GM19193 (cell line): Measurements from ENCODE around the gene SYT1.

ENCODE experiments used
- POLR2A ChIP-seq: IDR thresholded peaks from 4 replicates; pipeline ENCODE4 v1.6.1; 2011; ENCODE audit not compliant: insufficient read depth, insufficient read length; ENCODE audit errors: extremely low read depth

Gene SYT1

DNA sequence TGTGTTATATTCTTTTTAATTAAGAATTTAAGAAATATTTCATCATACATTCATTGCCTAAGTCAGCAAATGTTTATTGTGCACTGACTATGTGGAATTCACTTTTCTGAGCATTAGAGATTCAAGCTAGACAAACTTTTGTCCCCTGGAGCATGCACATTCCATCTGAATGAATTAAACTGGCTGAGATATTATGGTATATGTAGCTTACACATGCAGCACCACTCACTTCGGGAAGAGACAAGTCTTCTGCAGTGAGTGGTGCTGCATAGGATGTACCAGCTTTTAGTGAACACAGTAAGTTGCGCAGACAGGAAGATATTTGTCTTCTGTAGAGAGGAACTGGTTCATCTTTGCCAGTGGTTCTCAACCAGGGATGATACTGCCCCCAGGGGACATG, 318.4 kb downstream of the SYT1 start:
- TF ChIP-seq POLR2A = no peak

DNA sequence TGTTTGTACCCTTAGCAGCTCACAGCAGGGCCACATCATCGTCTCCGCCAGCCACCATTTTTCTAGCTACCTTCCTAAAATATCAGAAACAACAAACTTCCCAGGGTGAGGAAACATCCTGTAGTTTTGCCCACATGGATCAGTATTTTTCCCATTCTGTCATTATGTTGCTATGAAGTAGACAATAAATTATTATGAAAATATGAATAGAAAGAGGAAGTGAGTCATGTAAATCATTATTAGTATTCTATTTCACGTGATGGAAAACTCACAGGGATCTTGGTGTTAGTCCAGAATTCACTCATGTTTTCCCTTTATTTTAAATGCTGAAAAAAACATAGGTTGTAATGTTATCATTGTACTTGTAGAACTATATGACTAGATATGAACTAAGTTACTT, 319.4 kb downstream of the SYT1 start:
- TF ChIP-seq POLR2A = no peak

DNA sequence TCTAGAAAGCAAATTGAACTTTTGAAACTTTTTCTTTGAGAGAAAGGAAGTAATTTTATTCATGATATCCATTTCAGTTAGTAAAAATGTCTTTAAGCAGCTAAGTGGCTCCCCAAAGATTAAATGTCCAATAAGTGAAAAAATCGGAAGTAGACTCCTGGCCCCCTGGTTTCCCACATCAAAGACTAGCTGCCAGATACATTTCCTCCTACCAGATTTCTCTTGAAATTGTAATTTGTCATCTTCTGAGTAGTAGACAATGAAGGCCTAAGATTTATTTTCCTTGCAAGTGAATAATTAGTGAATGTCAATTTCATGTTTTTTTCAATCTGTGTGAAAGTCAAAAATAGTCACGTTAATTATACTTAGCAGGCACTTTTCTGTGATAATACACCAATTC, 321.9 kb downstream of the SYT1 start:
- TF ChIP-seq POLR2A = no peak

DNA sequence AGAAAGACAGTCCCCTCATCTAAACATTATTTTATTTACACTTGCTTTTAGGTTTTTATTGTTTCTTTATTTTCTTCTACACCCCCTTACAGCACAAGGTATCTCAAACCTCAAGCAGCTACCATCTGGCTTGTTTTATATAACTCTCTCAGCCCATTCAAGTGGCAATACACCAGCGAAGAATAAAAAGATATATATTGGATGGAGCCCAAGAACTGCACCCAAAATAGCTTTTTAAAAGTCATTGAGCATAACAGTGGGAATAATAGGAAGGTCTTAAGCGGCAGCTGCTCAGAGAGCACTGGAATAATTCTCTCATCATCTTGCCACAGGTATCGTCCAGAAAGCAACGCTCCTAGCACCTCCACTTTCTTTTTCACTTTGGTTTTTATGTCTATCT, 322.5 kb downstream of the SYT1 start:
- TF ChIP-seq POLR2A = no peak

DNA sequence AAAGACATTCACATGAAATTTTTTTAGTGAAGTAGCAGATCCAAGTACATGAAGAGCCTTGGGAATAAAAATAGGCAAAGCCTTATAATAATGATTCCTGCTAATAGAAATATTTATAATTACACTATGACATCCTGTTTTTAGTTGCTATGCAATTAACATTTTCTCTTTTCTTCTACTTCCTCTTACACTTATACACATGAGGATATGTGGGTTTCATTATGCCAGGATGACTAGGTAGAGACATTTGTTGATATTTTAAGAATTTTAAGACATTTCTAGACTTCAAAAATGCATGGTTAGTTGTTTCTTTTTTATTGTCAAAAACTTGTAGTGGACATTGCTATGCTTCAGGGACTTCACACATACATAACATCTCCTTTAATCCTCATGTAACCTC, 326.8 kb downstream of the SYT1 start:
- TF ChIP-seq POLR2A = no peak

DNA sequence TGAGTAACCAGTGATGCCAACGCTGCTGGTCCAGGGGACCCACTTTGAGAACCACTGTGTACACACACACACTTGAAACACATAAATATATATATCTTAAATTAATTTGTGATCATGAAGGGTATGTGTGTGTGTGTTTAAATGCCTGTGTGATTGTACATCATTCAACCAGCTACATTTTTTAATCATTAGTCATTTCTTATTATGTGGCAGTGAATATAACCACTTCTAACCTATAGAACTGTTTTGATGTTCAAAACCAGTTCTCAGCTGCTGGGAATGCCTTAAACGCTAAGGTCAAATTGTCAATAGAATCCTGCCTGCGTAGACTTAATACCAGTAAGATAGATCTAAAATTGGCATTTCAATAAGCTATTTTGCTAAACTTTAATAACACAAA, 330.0 kb downstream of the SYT1 start:
- TF ChIP-seq POLR2A = no peak

DNA sequence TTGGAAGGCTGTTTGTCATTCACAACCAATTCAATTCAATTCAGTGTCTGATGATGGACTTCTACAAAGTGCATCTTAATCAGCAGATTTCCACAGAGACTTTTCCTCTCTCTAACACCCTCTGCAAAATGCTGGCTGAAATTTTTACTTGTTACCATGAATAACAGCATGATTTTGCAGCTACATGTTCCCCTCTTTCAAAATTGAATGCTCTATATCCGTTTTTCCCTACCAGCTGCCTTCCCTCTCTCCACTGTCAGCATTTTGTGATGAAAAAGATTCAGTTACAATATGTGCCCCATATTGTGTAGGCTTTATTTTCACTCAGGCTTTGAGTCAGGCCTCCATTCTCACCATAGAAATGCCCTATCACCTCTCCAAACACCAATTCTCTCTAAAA, 334.6 kb downstream of the SYT1 start:
- TF ChIP-seq POLR2A = no peak

DNA sequence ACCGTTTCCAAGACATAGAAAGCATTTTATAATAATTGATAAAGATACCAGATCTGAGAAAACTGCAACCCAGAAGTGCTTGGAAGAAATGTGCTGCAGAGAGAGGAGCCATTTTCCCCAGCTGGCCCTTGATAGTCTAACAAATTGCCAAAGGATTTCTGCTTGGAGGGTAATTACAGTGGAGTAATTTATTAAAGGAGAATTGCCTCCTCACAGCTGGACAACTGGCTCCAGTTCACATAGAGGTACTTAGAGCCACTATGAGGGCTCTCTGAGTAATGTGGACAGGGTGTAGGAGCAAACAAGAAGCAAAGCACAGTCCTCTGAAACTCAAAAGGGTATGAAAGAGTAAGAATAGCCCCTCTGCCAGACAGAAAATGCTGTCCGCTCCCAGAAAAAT, 335.6 kb downstream of the SYT1 start:
- TF ChIP-seq POLR2A = no peak

DNA sequence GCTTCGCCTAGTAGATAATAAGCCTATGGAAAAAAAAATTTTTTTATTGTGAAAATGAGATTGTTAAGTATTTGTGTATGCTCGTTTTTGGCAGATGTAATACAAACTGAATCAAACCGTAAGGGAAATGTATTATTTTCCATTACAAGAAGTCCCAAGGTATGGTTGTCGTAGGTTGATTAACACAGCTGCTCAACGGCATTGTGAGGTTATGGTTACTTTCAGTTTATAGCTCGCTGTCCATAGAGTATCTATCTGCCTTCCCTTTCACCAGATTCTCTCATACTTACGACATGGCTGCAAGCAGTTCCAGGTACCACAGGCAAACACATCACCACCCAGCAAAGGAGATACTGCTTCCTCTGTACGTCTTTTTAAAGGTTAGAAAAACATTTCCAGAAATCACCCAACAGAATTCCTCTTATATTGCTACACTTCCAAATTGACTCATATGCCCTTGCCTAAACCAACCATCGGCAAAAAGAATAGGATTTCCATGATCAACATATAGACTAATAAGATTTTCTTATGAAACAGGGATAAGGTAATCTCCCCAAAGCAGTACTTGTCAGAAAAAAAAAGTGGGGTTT, 338.6 kb downstream of the SYT1 start:
- TF ChIP-seq POLR2A = no peak

DNA sequence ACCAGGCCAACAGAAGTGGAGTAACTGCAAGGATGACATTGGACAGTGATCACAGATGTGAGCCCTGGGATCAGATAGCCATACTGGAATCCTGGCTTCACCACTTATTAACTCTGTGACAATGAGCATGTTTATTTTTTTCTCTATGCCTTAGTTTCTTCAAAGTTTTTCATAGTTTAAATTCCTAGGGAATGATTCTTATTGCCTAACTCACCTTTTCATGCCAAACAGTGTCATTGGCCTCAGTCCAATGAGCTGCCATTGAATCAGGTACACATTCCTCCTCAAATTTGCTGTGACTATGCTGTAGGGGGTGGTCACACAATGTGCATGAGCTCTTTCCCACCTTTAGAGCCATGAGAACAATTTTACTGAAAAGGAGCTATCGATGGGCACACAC, 342.3 kb downstream of the SYT1 start:
- TF ChIP-seq POLR2A = no peak

DNA sequence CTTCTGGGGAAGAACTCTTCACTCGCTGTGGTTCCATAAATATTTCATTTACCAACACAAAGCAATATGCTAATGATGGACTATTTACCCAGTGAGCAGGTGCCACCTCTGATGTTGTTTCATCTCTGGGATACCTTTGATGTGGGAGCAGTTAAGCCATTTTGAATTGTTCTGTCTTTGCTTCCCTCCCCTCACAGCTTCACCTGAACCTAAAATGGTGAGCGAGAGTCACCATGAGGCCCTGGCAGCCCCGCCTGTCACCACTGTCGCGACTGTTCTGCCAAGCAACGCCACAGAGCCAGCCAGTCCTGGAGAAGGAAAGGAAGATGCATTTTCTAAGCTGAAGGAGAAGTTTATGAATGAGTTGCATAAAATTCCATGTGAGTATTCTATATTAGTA, 352.7 kb downstream of the SYT1 start:
- TF ChIP-seq POLR2A = no peak

DNA sequence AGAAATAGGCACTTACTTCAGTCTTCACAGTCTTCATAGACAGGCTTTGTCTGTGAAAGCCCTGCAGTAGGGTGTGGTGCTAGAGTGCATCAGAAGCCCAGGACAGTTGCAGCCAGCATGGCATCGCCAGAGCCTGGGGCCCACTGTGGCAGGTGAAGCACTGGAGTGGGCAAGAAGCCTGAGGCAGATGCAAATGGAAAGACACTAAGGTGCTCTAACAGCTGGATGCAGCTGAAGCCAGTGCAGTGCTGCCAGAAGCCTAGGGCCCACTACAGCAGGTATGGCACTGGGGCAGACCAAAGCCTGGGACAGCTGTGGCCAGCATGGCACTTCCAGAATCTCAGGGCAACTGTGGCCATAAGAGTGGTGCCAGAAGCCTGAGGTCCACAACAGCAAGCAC, 358.6 kb downstream of the SYT1 start:
- TF ChIP-seq POLR2A = no peak

DNA sequence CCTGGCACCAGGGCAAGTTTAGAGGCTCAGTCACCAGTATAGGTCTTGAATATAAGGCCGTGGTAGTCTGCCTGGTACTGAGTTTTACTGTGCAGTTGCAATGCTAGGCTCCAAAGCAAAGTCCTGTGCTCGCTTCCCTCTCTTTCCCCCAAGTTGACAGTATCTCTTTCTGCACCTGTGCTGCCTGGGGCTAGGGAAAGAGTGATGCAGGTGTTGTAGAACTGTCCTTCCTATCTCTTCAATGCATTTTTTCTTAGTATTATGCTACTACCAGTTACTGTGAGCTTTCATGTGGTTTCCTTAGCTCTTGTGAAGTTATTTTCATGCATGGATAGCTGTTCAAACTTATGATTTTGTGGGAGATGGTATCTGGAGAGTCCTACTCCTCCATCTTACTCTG, 359.2 kb downstream of the SYT1 start:
- no peak for TF ChIP-seq POLR2A

DNA sequence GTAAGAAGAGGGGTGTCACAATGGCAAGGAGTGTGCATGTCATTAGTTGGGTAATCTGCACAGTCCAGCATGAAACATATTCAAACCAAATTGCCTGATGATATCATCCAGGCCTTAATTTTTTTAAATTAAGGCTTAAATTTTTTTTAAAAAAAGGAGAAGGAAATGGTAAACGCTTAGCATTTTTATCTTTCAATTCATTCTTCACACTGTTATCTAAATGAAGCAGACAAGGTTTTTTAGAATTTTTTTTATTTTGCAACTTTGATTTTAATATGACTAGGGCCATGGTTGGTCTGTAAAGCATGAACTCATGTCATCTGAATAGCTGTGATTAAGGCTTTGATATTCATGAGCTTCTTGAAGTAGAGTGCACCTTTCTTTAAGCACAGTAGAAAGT, 362.5 kb downstream of the SYT1 start:
- TF ChIP-seq POLR2A = no peak

DNA sequence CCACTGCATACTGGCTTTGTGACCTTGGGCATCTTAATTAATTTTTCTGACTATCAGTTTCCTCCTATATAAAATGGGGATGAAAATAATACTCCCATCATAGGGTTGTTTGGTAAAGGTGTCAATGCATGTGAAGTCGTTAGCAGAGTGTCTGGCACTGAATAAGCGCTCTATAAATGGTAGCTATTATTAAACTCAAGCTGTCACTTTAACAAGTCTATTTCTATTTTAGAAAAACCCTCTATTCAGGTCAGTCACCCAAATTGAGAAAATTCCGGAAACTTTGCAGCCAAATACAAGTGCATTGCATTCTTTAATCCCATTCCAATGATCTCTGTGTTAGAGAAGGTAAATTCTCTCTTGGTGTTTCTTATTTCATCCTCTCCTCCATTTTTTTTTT, 363.1 kb downstream of the SYT1 start:
- no peak for TF ChIP-seq POLR2A

DNA sequence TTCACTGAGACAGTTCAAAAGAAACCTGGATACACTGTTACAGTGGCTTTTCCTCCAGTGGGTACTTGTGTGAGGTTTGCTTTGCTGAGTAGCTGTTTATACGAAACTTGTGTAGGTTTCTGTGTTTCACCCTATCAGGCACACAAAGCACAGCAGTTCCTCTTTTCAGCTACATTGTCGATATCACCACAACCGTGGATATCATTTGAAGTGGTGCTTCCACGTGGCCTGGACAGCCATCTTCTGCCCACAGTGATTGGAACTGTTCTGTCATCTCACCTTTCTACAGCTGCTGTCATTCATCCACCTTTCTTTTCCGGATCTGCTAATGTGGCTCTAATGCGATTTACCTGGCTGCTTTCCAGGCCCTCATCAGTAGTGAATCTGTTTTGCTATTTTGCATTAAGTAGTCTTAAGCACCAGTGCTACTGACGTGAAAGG, 368.8 kb downstream of the SYT1 start:
- TF ChIP-seq POLR2A = no peak

DNA sequence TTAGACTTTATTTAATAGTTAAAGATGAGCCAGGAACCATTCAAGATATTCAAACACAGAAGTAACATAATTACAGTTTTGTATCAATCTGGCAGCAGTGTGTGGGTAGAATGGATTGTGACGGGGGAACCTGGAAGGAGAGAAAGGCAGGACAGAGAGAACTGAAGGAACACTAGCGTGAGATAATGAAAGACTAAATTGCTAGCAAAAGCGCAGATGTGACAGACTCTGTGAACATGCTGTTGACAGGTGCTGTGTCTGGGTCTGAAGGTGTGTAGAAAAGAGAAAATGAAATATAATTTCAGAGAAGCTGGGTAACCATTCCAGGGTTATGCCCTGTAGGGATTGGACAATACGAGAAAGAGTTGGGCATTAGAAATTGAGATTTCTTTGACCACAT, 372.3 kb downstream of the SYT1 start:
- TF ChIP-seq POLR2A = no peak
